ENCODE results near the gene NKPD1. TPM values are rescaled to one million over a fixed set of nuclear protein-coding genes. Genes with fewer than 3 reads are reported as not detected.
"Not testable (repeated sequence)": the region's sequence is repeated elsewhere in the genome, so short reads cannot be mapped to it uniquely, and the experiment has no call there.

NKPD1 gene
- total RNA-seq, 2 donors from 2014 or later: 0.07 TPM; not detected in 1

GRCh38 chr19:45122832-45123231 lies 38.0 kb downstream of the NKPD1 start:
- H3K36me3 ChIP-seq: no peaks in the 10 kb centered on the region

GRCh38 chr19:45121827-45122345 lies 38.9 kb downstream of the NKPD1 start:
- no peak for DNase-seq
- intact Hi-C loops (cut with DNase I): no loop called here
- no peaks in the 10 kb centered on the region for H3K9me3 ChIP-seq
- no peak for TF ChIP-seq CTCF (IDR thresholded peaks at IDR 0.05)
- no peaks in the 10 kb centered on the region for H3K27me3 ChIP-seq
- no peak overlapping the region for H3K9ac ChIP-seq (ENCODE audit: low read depth in 2 of 2, low read length in 2 of 2)
- H3K4me1 ChIP-seq: peaks cover 8% of the 10 kb centered on the region
- H3K4me3 ChIP-seq: no peak overlapping the region
- H3K36me3 ChIP-seq: no peaks in the 10 kb centered on the region
- H3K27ac ChIP-seq: no peak overlapping the region

More at GRCh38 chr19:45122832-45123231, 38.0 kb downstream of the NKPD1 start:
- Histone ChIP-seq H3K9me3 (no peaks in the 10 kb centered on the region), H3K9ac (ENCODE audit: low read depth in 2 of 2, low read length in 2 of 2) (no peak overlapping the region), H3K27ac (no peak overlapping the region), H3K4me1 (peaks cover 8% of the 10 kb centered on the region), H3K4me3 (no peak overlapping the region), H3K27me3 (no peaks in the 10 kb centered on the region)
- DNase-seq: no peak
- no peak for TF ChIP-seq CTCF (IDR thresholded peaks at IDR 0.05)
- intact Hi-C loops (cut with DNase I): no loop called here

- no peaks in the 10 kb centered on the region for H3K27me3 ChIP-seq
- DNase-seq: peak; percentile 35
- intact Hi-C loops (cut with DNase I): no loop called here
Measured at GRCh38 chr19:45119582-45119981, 41.2 kb downstream of the NKPD1 start.

GRCh38 chr19:45118591-45119355 lies 42.0 kb downstream of the NKPD1 start:
- intact Hi-C loops (cut with DNase I); H3K4me3 ChIP-seq; H3K36me3 ChIP-seq; H3K9me3 ChIP-seq; H3K27me3 ChIP-seq; H3K27ac ChIP-seq: not testable (repeated sequence)
- peaks cover 15% of the 10 kb centered on the region for H3K4me1 ChIP-seq
- H3K9ac ChIP-seq (ENCODE audit: low read depth in 2 of 2, low read length in 2 of 2): peak overlapping the region; percentile 39 to 61
- DNase-seq: peak; percentile 51

More at GRCh38 chr19:45119582-45119981, 41.2 kb downstream of the NKPD1 start:
- Histone ChIP-seq H3K27ac (no peak overlapping the region), H3K9ac (ENCODE audit: low read depth in 2 of 2, low read length in 2 of 2) (peak overlapping the region in 1 of 2 donors; percentile 40), H3K36me3 (no peaks in the 10 kb centered on the region), H3K4me3 (no peak overlapping the region), H3K9me3 (no peaks in the 10 kb centered on the region), H3K4me1 (peaks cover 8% of the 10 kb centered on the region)
- no peak for TF ChIP-seq CTCF (IDR thresholded peaks at IDR 0.05)

GRCh38 chr19:45118106-45118505 lies 42.7 kb downstream of the NKPD1 start:
- TF ChIP-seq CTCF (IDR thresholded peaks at IDR 0.05): no peak
- Histone ChIP-seq H3K9ac (ENCODE audit: low read depth in 2 of 2, low read length in 2 of 2) (peak overlapping the region in 1 of 2 donors; percentile 61), H3K27me3 (no peaks in the 10 kb centered on the region), H3K27ac (no peak overlapping the region), H3K9me3 (no peaks in the 10 kb centered on the region), H3K36me3 (no peaks in the 10 kb centered on the region), H3K4me1 (peaks cover 18% of the 10 kb centered on the region), H3K4me3 (no peak overlapping the region)
- intact Hi-C loops (cut with DNase I): no loop called here
- no peak for DNase-seq

- Histone ChIP-seq H3K9ac (ENCODE audit: low read depth in 2 of 2, low read length in 2 of 2) (peak overlapping the region in 1 of 2 donors; percentile 61), H3K27me3 (no peaks in the 10 kb centered on the region), H3K36me3 (no peaks in the 10 kb centered on the region), H3K4me3 (no peak overlapping the region), H3K27ac (no peak overlapping the region), H3K9me3 (no peaks in the 10 kb centered on the region), H3K4me1 (peaks cover 18% of the 10 kb centered on the region)
- intact Hi-C loops (cut with DNase I): no loop called here
- no peak for TF ChIP-seq CTCF (IDR thresholded peaks at IDR 0.05)
- peak; percentile 45 for DNase-seq
Measured at GRCh38 chr19:45117671-45118070, 43.1 kb downstream of the NKPD1 start.
